Liver (tissue), 9 donors: ENCODE data around the gene PDILT. TPM values are rescaled to one million over a fixed set of nuclear protein-coding genes. Genes with fewer than 3 reads are reported as not detected.

Experiments
- DNase-seq: peaks from one replicate; pipeline ENCODE4 v3.0.0-alpha.2; 2017; ENCODE audit warnings: low spot score
- H3K27ac ChIP-seq, 2 donors: one replicate each; pipeline ENCODE4 v1.7.0; 2013; ENCODE audit warnings: inconsistent platforms in 2 of 2, low read length in 2 of 2, control low read depth in 1 of 2, low read depth in 1 of 2, mild to moderate bottlenecking in 1 of 2
- H3K27me3 ChIP-seq, 4 donors: one replicate each; pipeline versions ENCODE4 v1.6.1 to v1.7.0; 2013; ENCODE audit warnings: low read length in 3 of 4, inconsistent platforms in 1 of 4, mild to moderate bottlenecking in 1 of 4, moderate library complexity in 1 of 4; ENCODE audit not compliant: control insufficient read depth in 4 of 4, insufficient read depth in 4 of 4
- H3K36me3 ChIP-seq, 4 donors: one replicate each; pipeline versions ENCODE4 v1.6.1 to v1.7.0; 2013; ENCODE audit warnings: low read length in 3 of 4, mild to moderate bottlenecking in 3 of 4, low read depth in 1 of 4, moderate library complexity in 1 of 4; ENCODE audit not compliant: control insufficient read depth in 4 of 4, insufficient read depth in 3 of 4
- H3K4me1 ChIP-seq, 4 donors: one replicate each; pipeline versions ENCODE4 v1.6.1 to v1.7.0; 2013; ENCODE audit warnings: low read length in 3 of 4, mild to moderate bottlenecking in 3 of 4, moderate library complexity in 1 of 4; ENCODE audit not compliant: control insufficient read depth in 4 of 4, insufficient read depth in 4 of 4
- H3K4me3 ChIP-seq, 3 donors: one replicate each; pipeline versions ENCODE4 v1.6.1 to v1.7.0; 2013; ENCODE audit warnings: low read length in 3 of 3, control low read depth in 1 of 3, low read depth in 1 of 3, mild to moderate bottlenecking in 1 of 3
- H3K9ac ChIP-seq, 2 donors: one replicate each; pipeline ENCODE4 v1.7.0; 2013; ENCODE audit warnings: low read length in 2 of 2, mild to moderate bottlenecking in 2 of 2, moderate library complexity in 2 of 2, control low read depth in 1 of 2, low read depth in 1 of 2
- H3K9me3 ChIP-seq, 4 donors: one replicate each; pipeline versions ENCODE4 v1.6.1 to v1.7.0; 2013; ENCODE audit warnings: low read length in 3 of 4; ENCODE audit not compliant: control insufficient read depth in 4 of 4
- ATF3 ChIP-seq: IDR thresholded peaks from 2 replicates; pipeline ENCODE4 v1.6.1; 2016; ENCODE audit warnings: antibody characterized with exemption
- CTCF ChIP-seq: fragments of 150-350 bp; IDR thresholded peaks from 2 replicates; pipeline ENCODE4 v1.5.1; 2017; ENCODE audit warnings: improper control_type of control experiment, low read depth, low read length; ENCODE audit not compliant: missing input control
- FOXA1 ChIP-seq: IDR thresholded peaks from 2 replicates; pipeline ENCODE4 v1.6.1; 2016; ENCODE audit warnings: antibody characterized with exemption
- FOXA2 ChIP-seq: IDR thresholded peaks from 2 replicates; pipeline ENCODE4 v1.6.1; 2016; ENCODE audit warnings: antibody characterized with exemption
- GABPA ChIP-seq, 2 donors: IDR thresholded peaks in 1 of 2; conservative IDR thresholded peaks in 1 of 2; 2 replicates each; pipeline ENCODE4 v1.6.1; 2016; ENCODE audit warnings: antibody characterized with exemption in 2 of 2, mild to moderate bottlenecking in 1 of 2, moderate library complexity in 1 of 2
- HNF4A ChIP-seq, 2 donors: conservative IDR thresholded peaks; 2 replicates each; pipeline ENCODE4 v1.6.1; 2016; ENCODE audit warnings: antibody characterized with exemption in 2 of 2, mild to moderate bottlenecking in 2 of 2
- JUND ChIP-seq, 2 donors: IDR thresholded peaks; 2 replicates each; pipeline ENCODE4 v1.6.1; 2016; ENCODE audit warnings: antibody characterized with exemption in 2 of 2
- MAX ChIP-seq: IDR thresholded peaks from 2 replicates; pipeline ENCODE4 v1.6.1; 2016; ENCODE audit warnings: antibody characterized with exemption
- RAD21 ChIP-seq, 2 donors: IDR thresholded peaks; 2 replicates each; pipeline ENCODE4 v1.6.1; 2016; ENCODE audit warnings: antibody characterized with exemption in 2 of 2, mild to moderate bottlenecking in 2 of 2
- REST ChIP-seq: IDR thresholded peaks from 2 replicates; pipeline ENCODE4 v1.6.1; 2016; ENCODE audit warnings: antibody characterized with exemption, mild to moderate bottlenecking
- RXRA ChIP-seq, 2 donors: IDR thresholded peaks; 2 replicates each; pipeline ENCODE4 v1.6.1; 2017 to 2018; ENCODE audit warnings: antibody characterized with exemption in 2 of 2, mild to moderate bottlenecking in 1 of 2
- SP1 ChIP-seq: IDR thresholded peaks from 2 replicates; pipeline ENCODE4 v1.6.1; 2018; ENCODE audit warnings: antibody characterized with exemption, mild to moderate bottlenecking
- TAF1 ChIP-seq: conservative IDR thresholded peaks from 2 replicates; pipeline ENCODE4 v1.6.1; 2016; ENCODE audit warnings: antibody characterized with exemption, mild to moderate bottlenecking
- YY1 ChIP-seq: IDR thresholded peaks from 2 replicates; pipeline ENCODE4 v1.6.1; 2016; ENCODE audit warnings: antibody characterized with exemption, mild to moderate bottlenecking
- WGBS: extraction: QIAGEN DNeasy Blood & Tissue Kit; methylation state at CpG from one replicate; pipeline ENCODE4 v1.1.7; 2013; 5-methylcytosine and 5-hydroxymethylcytosine counted together
- polyA plus RNA-seq, 2 donors: library from polyadenylated mRNA; stranded (reverse) in 1 of 2; unstranded in 1 of 2; fragments of 200-250 nt in 1 of 2; fragments of >200 nt in 1 of 2; fragmentation: Nextera tagmentation in 1 of 2; extraction: Ambion mirVana in 1 of 2; gene quantifications; one replicate each; pipeline versions ENCODE4 v1.2.1 to v1.2.3, GENCODE V29; 2013 to 2015
- total RNA-seq, 2 donors: library from RNA; depleted of rRNA; stranded (reverse); fragments of >200 nt; gene quantifications; one replicate each; pipeline ENCODE4 v1.2.3, GENCODE V29; 2014
- TF ChIP-seq, protein P1 (sequence below): IDR thresholded peaks from 2 replicates; pipeline ENCODE4 v1.6.1; 2016; ENCODE audit warnings: antibody characterized with exemption
- donor health status: healthy.
- donor health status: healthy.
- donor health status: healthy.
- donor health status: healthy.
- donor health status: healthy.

Gene PDILT
- total and polyA plus RNA-seq, 4 donors, result not detected

DNA sequence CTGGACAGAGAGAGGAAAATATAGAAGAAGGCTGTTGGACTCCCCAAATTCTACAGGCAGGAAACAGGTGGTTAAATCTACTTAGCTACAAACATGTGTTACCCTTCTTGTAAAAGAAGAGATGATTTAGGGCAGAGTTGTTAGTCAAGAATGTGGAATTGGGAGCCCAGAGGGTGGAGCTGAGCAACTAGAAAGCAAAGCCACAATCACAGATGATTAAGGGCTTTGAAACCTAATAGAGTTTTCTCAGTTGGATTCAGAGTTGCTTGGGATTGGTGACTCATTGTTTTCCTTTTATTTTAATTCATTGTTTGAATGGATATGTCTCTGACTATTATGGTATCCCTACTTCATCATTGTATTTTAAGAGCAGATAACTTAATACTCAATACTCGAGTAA, 11.0 kb upstream of the PDILT start:
- no peak for DNase-seq
- no peaks in the 10 kb centered on the region for H3K27me3 ChIP-seq

More for the DNA sequence above, 11.0 kb upstream of the PDILT start:
- 86% methylated on average over 1 of the region's 1 CpG for WGBS
- H3K4me1 ChIP-seq, result peaks cover 0 to 12% (median 8%) of the 10 kb centered on the region in 4 donors
- no peak for TF ChIP-seq GABPA (IDR thresholded peaks at IDR 0.05 in 1 of 2, conservative IDR thresholded peaks at IDR 0.05 in 1 of 2)
- no peak for TF ChIP-seq CTCF
- TF ChIP-seq, protein P1, sequence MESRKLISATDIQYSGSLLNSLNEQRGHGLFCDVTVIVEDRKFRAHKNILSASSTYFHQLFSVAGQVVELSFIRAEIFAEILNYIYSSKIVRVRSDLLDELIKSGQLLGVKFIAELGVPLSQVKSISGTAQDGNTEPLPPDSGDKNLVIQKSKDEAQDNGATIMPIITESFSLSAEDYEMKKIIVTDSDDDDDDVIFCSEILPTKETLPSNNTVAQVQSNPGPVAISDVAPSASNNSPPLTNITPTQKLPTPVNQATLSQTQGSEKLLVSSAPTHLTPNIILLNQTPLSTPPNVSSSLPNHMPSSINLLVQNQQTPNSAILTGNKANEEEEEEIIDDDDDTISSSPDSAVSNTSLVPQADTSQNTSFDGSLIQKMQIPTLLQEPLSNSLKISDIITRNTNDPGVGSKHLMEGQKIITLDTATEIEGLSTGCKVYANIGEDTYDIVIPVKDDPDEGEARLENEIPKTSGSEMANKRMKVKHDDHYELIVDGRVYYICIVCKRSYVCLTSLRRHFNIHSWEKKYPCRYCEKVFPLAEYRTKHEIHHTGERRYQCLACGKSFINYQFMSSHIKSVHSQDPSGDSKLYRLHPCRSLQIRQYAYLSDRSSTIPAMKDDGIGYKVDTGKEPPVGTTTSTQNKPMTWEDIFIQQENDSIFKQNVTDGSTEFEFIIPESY, result no peak
- TF ChIP-seq TAF1, result no peak
- TF ChIP-seq FOXA2, result no peak
- no peak for TF ChIP-seq YY1
- TF ChIP-seq HNF4A (conservative IDR thresholded peaks at IDR 0.05), result no peak
- no peak for TF ChIP-seq SP1
- no peak for TF ChIP-seq RAD21 (IDR thresholded peaks at IDR 0.05)
- TF ChIP-seq FOXA1, result no peak
- no peak for TF ChIP-seq RXRA (IDR thresholded peaks at IDR 0.05)
- TF ChIP-seq REST, result no peak
- TF ChIP-seq MAX, result no peak
- TF ChIP-seq ATF3, result no peak
- TF ChIP-seq JUND (IDR thresholded peaks at IDR 0.05), result no peak
- H3K36me3 ChIP-seq, result peaks cover 1 to 16% (median 6%) of the 10 kb centered on the region in 4 donors
- no peak overlapping the region for H3K4me3 ChIP-seq
- no peak overlapping the region for H3K27ac ChIP-seq
- H3K9ac ChIP-seq, result no peak overlapping the region
- no peaks in the 10 kb centered on the region for H3K9me3 ChIP-seq
